Measurements from ENCODE around the gene KSR2.

KSR2 gene

DNA sequence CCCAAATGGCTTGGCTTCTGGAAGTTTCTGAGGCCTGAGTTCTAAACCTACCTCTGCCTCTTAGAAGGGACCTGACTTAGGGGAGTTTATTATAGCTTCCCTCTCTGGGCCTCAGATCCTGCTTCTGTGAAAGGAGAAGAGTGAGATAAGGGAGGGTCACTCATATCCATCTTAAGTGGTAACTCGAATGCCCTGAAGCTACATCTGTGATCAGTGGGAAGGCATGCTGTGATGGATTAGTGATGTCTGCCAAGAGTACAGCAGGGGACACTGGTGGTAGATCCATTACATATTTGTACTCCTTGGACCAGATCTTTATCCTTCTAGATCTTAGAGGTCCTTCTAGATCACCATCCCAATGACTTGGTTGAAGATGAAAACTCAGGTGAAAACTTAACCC, 509.6 kb downstream of the KSR2 start:
- intact Hi-C loops (cut with DNase I; ENCODE audit: low total_unique reads): no loop called here
- no peak for TF ChIP-seq CTCF (IDR thresholded peaks at IDR 0.05)
- no peaks in the 10 kb centered on the region for H3K4me1 ChIP-seq
- H3K27ac ChIP-seq: no peak overlapping the region
- no peaks in the 10 kb centered on the region for H3K27me3 ChIP-seq
- H3K36me3 ChIP-seq: no peaks in the 10 kb centered on the region
- DNase-seq: no peak
- no peaks in the 10 kb centered on the region for H3K9me3 ChIP-seq
- no peak overlapping the region for H3K4me3 ChIP-seq

DNA sequence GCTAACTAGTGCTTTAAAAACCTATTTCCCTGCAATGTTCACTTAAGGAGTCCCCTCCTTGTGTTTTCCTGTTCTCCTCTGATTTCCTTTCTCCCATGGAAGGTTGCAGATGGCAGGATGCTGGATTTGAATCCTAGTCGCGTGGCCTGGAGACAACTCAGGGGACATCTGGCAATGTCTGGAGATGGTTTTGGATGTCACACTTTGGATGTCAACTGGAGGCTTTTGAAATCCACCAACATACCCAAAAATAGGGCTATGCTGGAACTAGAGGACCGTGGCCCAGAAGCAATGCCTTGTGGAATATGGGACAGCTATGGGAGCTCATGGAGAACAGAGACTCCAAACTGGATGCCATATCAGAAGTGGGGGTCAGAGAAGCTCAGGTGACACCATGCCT, 511.6 kb downstream of the KSR2 start:
- no peaks in the 10 kb centered on the region for H3K9me3 ChIP-seq
- intact Hi-C loops (cut with DNase I; ENCODE audit: low total_unique reads): no loop called here
- no peak for TF ChIP-seq CTCF (IDR thresholded peaks at IDR 0.05)
- no peaks in the 10 kb centered on the region for H3K4me1 ChIP-seq
- H3K27ac ChIP-seq: no peak overlapping the region
- no peak overlapping the region for H3K4me3 ChIP-seq
- no peaks in the 10 kb centered on the region for H3K27me3 ChIP-seq
- no peaks in the 10 kb centered on the region for H3K36me3 ChIP-seq
- no peak for DNase-seq

DNA sequence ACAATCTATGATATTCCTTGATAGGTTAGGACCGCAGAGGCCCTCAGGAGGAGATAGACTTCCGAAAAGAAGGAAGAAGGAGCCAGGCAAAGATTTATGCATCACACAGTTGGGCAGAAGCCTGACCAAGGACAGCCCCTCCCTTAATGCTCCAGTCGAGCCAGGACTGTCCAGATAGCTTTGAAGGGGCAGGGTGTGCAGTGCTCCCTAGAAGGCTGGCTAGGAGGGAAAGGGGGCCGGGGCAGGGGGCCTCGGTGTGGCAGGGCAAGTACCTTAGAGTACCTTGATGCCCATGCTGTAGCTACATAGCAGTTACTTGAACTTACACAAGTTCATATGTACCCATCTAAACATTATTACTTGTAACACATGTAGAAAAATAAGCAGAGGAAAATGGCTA, 512.7 kb downstream of the KSR2 start:
- Histone ChIP-seq H3K4me1 (no peaks in the 10 kb centered on the region), H3K4me3 (no peak overlapping the region), H3K27me3 (no peaks in the 10 kb centered on the region), H3K36me3 (no peaks in the 10 kb centered on the region), H3K27ac (no peak overlapping the region), H3K9me3 (no peaks in the 10 kb centered on the region)
- TF ChIP-seq CTCF (IDR thresholded peaks at IDR 0.05): no peak
- DNase-seq: no peak
- intact Hi-C loops (cut with DNase I; ENCODE audit: low total_unique reads): no loop called here

DNA sequence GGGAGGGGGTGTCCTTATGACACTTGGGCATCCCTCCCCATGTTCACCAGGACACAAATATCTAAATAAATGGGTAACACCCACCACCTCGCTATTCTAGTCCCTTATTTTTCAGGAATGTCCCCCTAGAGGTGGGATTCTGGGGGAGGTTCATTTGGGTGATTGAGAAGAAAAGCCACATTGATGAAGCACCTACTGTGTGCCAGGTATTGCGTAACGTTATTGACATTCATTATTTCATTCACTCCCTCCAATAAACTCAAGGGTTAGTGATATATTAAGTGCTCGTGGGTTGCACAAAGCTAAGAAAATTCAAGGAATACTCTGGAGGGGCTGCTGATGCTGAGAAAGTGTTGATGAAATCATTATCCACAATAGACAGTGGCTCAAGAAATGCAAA, 514.8 kb downstream of the KSR2 start:
- Histone ChIP-seq H3K9me3 (no peaks in the 10 kb centered on the region), H3K27ac (no peak overlapping the region), H3K36me3 (no peaks in the 10 kb centered on the region), H3K27me3 (peaks cover 0 to 8% of the 10 kb centered on the region in 2 donors), H3K4me3 (no peak overlapping the region), H3K4me1 (no peaks in the 10 kb centered on the region)
- intact Hi-C loops (cut with DNase I; ENCODE audit: low total_unique reads): no loop called here
- no peak for DNase-seq
- TF ChIP-seq CTCF (IDR thresholded peaks at IDR 0.05): no peak

DNA sequence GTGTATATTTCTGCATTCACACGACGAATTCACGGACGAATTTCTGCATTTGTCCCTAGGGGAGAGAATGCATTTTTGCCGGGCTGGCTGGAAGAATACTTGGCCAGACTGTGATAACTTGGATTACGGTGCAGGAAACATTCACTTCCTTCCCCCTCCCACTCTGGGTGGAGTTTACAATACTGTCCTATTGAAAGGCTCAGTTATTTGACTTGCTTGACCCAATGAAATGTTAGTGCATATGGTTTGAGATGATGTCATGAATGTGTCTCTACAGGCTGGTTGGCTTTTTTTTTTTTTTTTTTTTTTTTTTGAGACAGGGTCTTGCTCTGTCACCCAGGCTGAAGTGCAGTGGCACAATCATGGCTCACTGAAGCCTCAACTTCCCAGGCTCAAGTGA, 516.7 kb downstream of the KSR2 start:
- intact Hi-C loops (cut with DNase I; ENCODE audit: low total_unique reads): no loop called here
- Histone ChIP-seq H3K4me1 (peaks cover 0 to 6% (median 0%) of the 10 kb centered on the region in 4 donors), H3K36me3 (no peaks in the 10 kb centered on the region), H3K4me3 (no peak overlapping the region), H3K27me3 (peaks cover 0 to 12% of the 10 kb centered on the region in 2 donors), H3K9me3 (no peaks in the 10 kb centered on the region), H3K27ac (no peak overlapping the region)
- no peak for TF ChIP-seq CTCF (IDR thresholded peaks at IDR 0.05)
- no peak for DNase-seq

GRCh38 chr12:117450209-117450608, 518.6 kb downstream of the KSR2 start:
- no peak for TF ChIP-seq CTCF (IDR thresholded peaks at IDR 0.05)
- intact Hi-C loops (cut with DNase I; ENCODE audit: low total_unique reads): no loop called here
- Histone ChIP-seq H3K27ac (no peak overlapping the region), H3K4me3 (no peak overlapping the region), H3K9me3 (no peaks in the 10 kb centered on the region), H3K4me1 (peaks cover 0 to 6% (median 0%) of the 10 kb centered on the region in 4 donors), H3K36me3 (no peaks in the 10 kb centered on the region), H3K27me3 (peaks cover 0 to 12% of the 10 kb centered on the region in 2 donors)
- no peak for DNase-seq
